GM18502 (cell line): ENCODE data around the gene PAGE4.
A peak's percentile ranks its signal among the peaks of the same experiment; 100 is the strongest.

ENCODE experiments used
- ATAC-seq: cut with Tn5 transposase; IDR thresholded peaks from one replicate; pipeline ENCODE4 v1.9.1; 2021; ENCODE audit warnings: mild to moderate bottlenecking; ENCODE audit not compliant: unreplicated experiment, poor library complexity

PAGE4 gene

GRCh38 chrX:49862093-49862492 is 33.0 kb downstream of the PAGE4 start:
- ATAC-seq, result no peak

GRCh38 chrX:49868739-49869138 is 39.6 kb downstream of the PAGE4 start:
- no peak for ATAC-seq

GRCh38 chrX:49876750-49877149 is 47.6 kb downstream of the PAGE4 start:
- ATAC-seq, result no peak

- ATAC-seq, result no peak
These were observed 48.4 kb downstream of the PAGE4 start for GRCh38 chrX:49877397-49878101.

GRCh38 chrX:49878128-49878833 is 49.2 kb downstream of the PAGE4 start:
- ATAC-seq, result no peak

GRCh38 chrX:49878834-49879655 is 49.9 kb downstream of the PAGE4 start, which contains the start of gene USP27X:
TSS of gene USP27X (plus strand) at chrX:49879484. CDS start at chrX:49880308, 824 bp downstream.
- ATAC-seq, result peak; percentile 93

- peak; percentile 17 for ATAC-seq
These were observed 50.7 kb downstream of the PAGE4 start for GRCh38 chrX:49879656-49880277.

GRCh38 chrX:49880668-49881067 is 51.6 kb downstream of the PAGE4 start:
- no peak for ATAC-seq
